GM12878 (cell line): ENCODE measurements around the gene C3. TPM values are rescaled to one million over a fixed set of nuclear protein-coding genes. Genes with fewer than 3 reads are reported as not detected.
A peak's percentile ranks its signal among the peaks of the same experiment; 100 is the strongest.

Experiments used
- BHLHE40 ChIP-seq, 2 experiments: fragments of 450-650 bp in 1 of 2; IDR thresholded peaks; 2 replicates each; pipeline ENCODE4 v1.6.1; 2011 to 2017; ENCODE audit warnings: low read depth in 2 of 2, borderline replicate concordance in 1 of 2, improper control_type of control experiment in 1 of 2, low read length in 1 of 2, mild to moderate bottlenecking in 1 of 2
- CHD1 ChIP-seq: IDR thresholded peaks from 2 replicates; pipeline ENCODE4 v1.6.1; 2012; ENCODE audit warnings: low read depth, low read length, improper control_type of control experiment
- CHD4 ChIP-seq: fragments of 200-600 bp; sonication (generic); IDR thresholded peaks from 2 replicates; pipeline ENCODE4 v1.6.1; 2016; ENCODE audit warnings: mild to moderate bottlenecking
- DPF2 ChIP-seq: fragments of 450-650 bp; IDR thresholded peaks from 2 replicates; pipeline ENCODE4 v1.6.1; 2017; ENCODE audit warnings: mild to moderate bottlenecking
- EED ChIP-seq: sonication (generic); IDR thresholded peaks from 2 replicates; pipeline ENCODE4 v1.6.1; 2016; ENCODE audit warnings: antibody characterized with exemption, low read depth
- ETV6 ChIP-seq, 2 experiments: fragments of 450-650 bp in 1 of 2; IDR thresholded peaks in 1 of 2; conservative IDR thresholded peaks in 1 of 2; 2 replicates each; pipeline ENCODE4 v1.6.1; 2014; ENCODE audit warnings: antibody characterized with exemption in 1 of 2, borderline replicate concordance in 1 of 2, low read depth in 1 of 2, mild to moderate bottlenecking in 1 of 2, moderate library complexity in 1 of 2
- GABPA ChIP-seq: IDR thresholded peaks from 2 replicates; pipeline ENCODE4 v1.6.1; 2014; ENCODE audit warnings: antibody characterized with exemption, low read depth, mild to moderate bottlenecking, inconsistent platforms
- JUND ChIP-seq: IDR thresholded peaks from 2 replicates; pipeline ENCODE4 v1.6.1; 2012; ENCODE audit warnings: low read depth, mild to moderate bottlenecking, low read length, improper control_type of control experiment, moderate library complexity
- LARP7 ChIP-seq: fragments of 450-650 bp; IDR thresholded peaks from 2 replicates; pipeline ENCODE4 v1.6.1; 2017; ENCODE audit warnings: mild to moderate bottlenecking
- MEF2A ChIP-seq: IDR thresholded peaks from 2 replicates; pipeline ENCODE4 v1.6.1; 2011; ENCODE audit warnings: low read depth, mild to moderate bottlenecking, low read length, moderate library complexity; ENCODE audit not compliant: insufficient read depth
- MYB ChIP-seq: fragments of 150-350 bp; IDR thresholded peaks from 2 replicates; pipeline ENCODE4 v1.6.1; 2014; ENCODE audit warnings: mild to moderate bottlenecking, low read depth, low read length, borderline replicate concordance
- MYC ChIP-seq: IDR thresholded peaks from 2 replicates; pipeline ENCODE4 v1.6.1; 2011; ENCODE audit warnings: mild to moderate bottlenecking, low read length, moderate library complexity, inconsistent platforms; ENCODE audit not compliant: insufficient read depth, insufficient replicate concordance, insufficient read length, severe bottlenecking
- NFXL1 ChIP-seq: fragments of 450-650 bp; IDR thresholded peaks from 2 replicates; pipeline ENCODE4 v1.6.1; 2017; ENCODE audit warnings: antibody characterized with exemption, mild to moderate bottlenecking, borderline replicate concordance
- NR2C1 ChIP-seq: fragments of 450-650 bp; IDR thresholded peaks from 2 replicates; pipeline ENCODE4 v1.6.1; 2017; ENCODE audit warnings: antibody characterized with exemption, mild to moderate bottlenecking, moderate library complexity
- RB1 ChIP-seq: fragments of 450-650 bp; formaldehyde crosslinking; IDR thresholded peaks from 2 replicates; pipeline ENCODE4 v1.6.1; 2017; ENCODE audit warnings: mild to moderate bottlenecking, borderline replicate concordance
- RCOR1 ChIP-seq: conservative IDR thresholded peaks from 2 replicates; pipeline ENCODE4 v1.6.1; 2012; ENCODE audit warnings: low read depth, low read length, improper control_type of control experiment
- SMAD5 ChIP-seq: IDR thresholded peaks from 2 replicates; pipeline ENCODE4 v1.6.1; 2016; ENCODE audit warnings: antibody characterized with exemption, low read depth
- SMC3 ChIP-seq: IDR thresholded peaks from 2 replicates; pipeline ENCODE4 v1.6.1; 2011; ENCODE audit warnings: low read length, improper control_type of control experiment, borderline replicate concordance
- SREBF1 ChIP-seq: IDR thresholded peaks from 2 replicates; pipeline ENCODE4 v1.6.1; 2012; ENCODE audit warnings: mild to moderate bottlenecking, low read length
- TCF3 ChIP-seq: IDR thresholded peaks from 2 replicates; pipeline ENCODE4 v1.6.1; 2012; ENCODE audit warnings: low read depth, mild to moderate bottlenecking, low read length, borderline replicate concordance; ENCODE audit not compliant: insufficient read depth
- WRNIP1 ChIP-seq: IDR thresholded peaks from 2 replicates; pipeline ENCODE4 v1.6.1; 2011; ENCODE audit warnings: low read depth, low read length, improper control_type of control experiment, borderline replicate concordance
- ZBTB4 ChIP-seq: fragments of 450-650 bp; formaldehyde crosslinking; IDR thresholded peaks from 2 replicates; pipeline ENCODE4 v1.4.0; 2022; ENCODE audit warnings: mild to moderate bottlenecking, moderate library complexity
- ZNF24 ChIP-seq: fragments of 450-650 bp; IDR thresholded peaks from 2 replicates; pipeline ENCODE4 v1.6.1; 2017; ENCODE audit warnings: antibody characterized with exemption, mild to moderate bottlenecking
- ZNF274 ChIP-seq: IDR thresholded peaks from one replicate; pipeline ENCODE4 v1.8.0; 2011; ENCODE audit not compliant: insufficient read length, insufficient read depth
- ZSCAN29 ChIP-seq: fragments of 450-650 bp; IDR thresholded peaks from 2 replicates; pipeline ENCODE4 v1.6.1; 2017; ENCODE audit warnings: mild to moderate bottlenecking, moderate library complexity
- polyA plus RNA-seq, 11 experiments: library from polyadenylated mRNA; depleted of rRNA in 4 of 11; unstranded in 6 of 11; stranded (reverse) in 5 of 11; fragments of >200 nt; fragmentation: Nextera tagmentation in 4 of 11; fragmentation: Illumina TruSeq in 1 of 11; extraction: Ambion mirVana in 4 of 11; extraction: Trizol in 1 of 11; gene quantifications; 1 replicate in 1 of 11; 2 replicates in 10 of 11; pipeline versions ENCODE4 v1.2.1 to v1.2.3, GENCODE V29; 2011 to 2016; ENCODE audit warnings: inconsistent platforms in 2 of 11, missing spikeins in 2 of 11, low read depth in 1 of 11
- total RNA-seq, 4 experiments: library from RNA; depleted of rRNA in 3 of 4; stranded (reverse); fragments of >200 nt in 3 of 4; fragmentation: Illumina TruSeq in 1 of 4; extraction: Trizol in 1 of 4; gene quantifications; 2 replicates each; pipeline versions ENCODE4 v1.2.1 to v1.2.3, GENCODE V29; 2013 to 2021
- TF ChIP-seq, protein P1 (sequence below): fragments of 450-650 bp; IDR thresholded peaks from 2 replicates; pipeline ENCODE4 v1.6.1; 2018; ENCODE audit warnings: mild to moderate bottlenecking, low read depth, moderate library complexity; ENCODE audit not compliant: partially characterized antibody

The C3 gene
- total and polyA plus RNA-seq, 10 of the 15 experiments (the other 5 are each of a cell fraction or from before 2014, with no cell fraction given) = 0.20 to 6.7 (median 0.72) TPM

- TF ChIP-seq TCF3 (no peak), NR2C1 (no peak), SREBF1 (no peak), SMAD5 (no peak), RB1 (peak; percentile 39; the same call in 1 of the 2 replicates), CHD4 (no peak), WRNIP1 (no peak), CHD1 (no peak), LARP7 (no peak), GABPA (no peak), ZSCAN29 (no peak), JUND (no peak), NFXL1 (no peak), BHLHE40 (IDR thresholded peaks at IDR 0.05; ENCODE audit: borderline replicate concordance in 1 of 2, low read depth in 2 of 2, low read length in 1 of 2) (peak in 1 of 2 experiments; percentile 38; a peak in 1 of 4 replicates), ETV6 (conservative IDR thresholded peaks at IDR 0.05 in 1 of 2, IDR thresholded peaks at IDR 0.05 in 1 of 2; ENCODE audit: borderline replicate concordance in 1 of 2, low read depth in 1 of 2) (no peak), ZNF24 (no peak), EED (peak; percentile 66), ZNF274 (no peak), MEF2A (no peak), MYB (no peak), ZBTB4 (CRISPR knock-in tag) (no peak), MYC (peak; percentile 57), RCOR1 (peak; percentile 47; the same call in 1 of the 2 replicates), DPF2 (peak; percentile 8; the same call in 1 of the 2 replicates), SMC3 (no peak)
- TF ChIP-seq, protein P1, sequence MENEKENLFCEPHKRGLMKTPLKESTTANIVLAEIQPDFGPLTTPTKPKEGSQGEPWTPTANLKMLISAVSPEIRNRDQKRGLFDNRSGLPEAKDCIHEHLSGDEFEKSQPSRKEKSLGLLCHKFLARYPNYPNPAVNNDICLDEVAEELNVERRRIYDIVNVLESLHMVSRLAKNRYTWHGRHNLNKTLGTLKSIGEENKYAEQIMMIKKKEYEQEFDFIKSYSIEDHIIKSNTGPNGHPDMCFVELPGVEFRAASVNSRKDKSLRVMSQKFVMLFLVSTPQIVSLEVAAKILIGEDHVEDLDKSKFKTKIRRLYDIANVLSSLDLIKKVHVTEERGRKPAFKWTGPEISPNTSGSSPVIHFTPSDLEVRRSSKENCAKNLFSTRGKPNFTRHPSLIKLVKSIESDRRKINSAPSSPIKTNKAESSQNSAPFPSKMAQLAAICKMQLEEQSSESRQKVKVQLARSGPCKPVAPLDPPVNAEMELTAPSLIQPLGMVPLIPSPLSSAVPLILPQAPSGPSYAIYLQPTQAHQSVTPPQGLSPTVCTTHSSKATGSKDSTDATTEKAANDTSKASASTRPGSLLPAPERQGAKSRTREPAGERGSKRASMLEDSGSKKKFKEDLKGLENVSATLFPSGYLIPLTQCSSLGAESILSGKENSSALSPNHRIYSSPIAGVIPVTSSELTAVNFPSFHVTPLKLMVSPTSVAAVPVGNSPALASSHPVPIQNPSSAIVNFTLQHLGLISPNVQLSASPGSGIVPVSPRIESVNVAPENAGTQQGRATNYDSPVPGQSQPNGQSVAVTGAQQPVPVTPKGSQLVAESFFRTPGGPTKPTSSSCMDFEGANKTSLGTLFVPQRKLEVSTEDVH = no peak
These were observed 47.1 kb upstream of the C3 start, which contains the start of gene SH2D3A (continued) for GRCh38 chr19:6767357-6768235.
